ENCODE results near the gene TNFRSF1B. TPM values are rescaled to one million over a fixed set of nuclear protein-coding genes. Genes with fewer than 3 reads are reported as not detected.

The TNFRSF1B gene
- total and polyA plus RNA-seq, 2 experiments from 2014 or later, result 0.91 to 4.1 TPM

GRCh38 chr1:12185918-12186678, 19.3 kb downstream of the TNFRSF1B start:
- ATAC-seq, result no peak
- TF ChIP-seq EZH2 (IDR thresholded peaks at IDR 0.05; ENCODE audit: low read depth, unreplicated experiment) (no peak), CREB1 (CRISPR knock-in tag; IDR thresholded peaks at IDR 0.05; ENCODE audit: low read depth) (no peak), EZH2phosphoT487 (IDR thresholded peaks at IDR 0.05; ENCODE audit: unreplicated experiment) (no peak), CTCF (conservative IDR thresholded peaks at IDR 0.05; ENCODE audit: low read depth in 2 of 2) (no peak), ZNF114 (CRISPR knock-in tag; IDR thresholded peaks at IDR 0.05) (no peak), NANOG (IDR thresholded peaks at IDR 0.05; ENCODE audit: borderline replicate concordance) (no peak), JUNB (IDR thresholded peaks at IDR 0.05; ENCODE audit: unreplicated experiment) (no peak), POLR2AphosphoS5 (IDR thresholded peaks at IDR 0.05; ENCODE audit: low read depth) (no peak), ZNF331 (CRISPR knock-in tag; IDR thresholded peaks at IDR 0.05; ENCODE audit: low read depth) (no peak), STAT1 (IDR thresholded peaks at IDR 0.05; ENCODE audit: unreplicated experiment) (no peak)
- TF ChIP-seq, protein P1, sequence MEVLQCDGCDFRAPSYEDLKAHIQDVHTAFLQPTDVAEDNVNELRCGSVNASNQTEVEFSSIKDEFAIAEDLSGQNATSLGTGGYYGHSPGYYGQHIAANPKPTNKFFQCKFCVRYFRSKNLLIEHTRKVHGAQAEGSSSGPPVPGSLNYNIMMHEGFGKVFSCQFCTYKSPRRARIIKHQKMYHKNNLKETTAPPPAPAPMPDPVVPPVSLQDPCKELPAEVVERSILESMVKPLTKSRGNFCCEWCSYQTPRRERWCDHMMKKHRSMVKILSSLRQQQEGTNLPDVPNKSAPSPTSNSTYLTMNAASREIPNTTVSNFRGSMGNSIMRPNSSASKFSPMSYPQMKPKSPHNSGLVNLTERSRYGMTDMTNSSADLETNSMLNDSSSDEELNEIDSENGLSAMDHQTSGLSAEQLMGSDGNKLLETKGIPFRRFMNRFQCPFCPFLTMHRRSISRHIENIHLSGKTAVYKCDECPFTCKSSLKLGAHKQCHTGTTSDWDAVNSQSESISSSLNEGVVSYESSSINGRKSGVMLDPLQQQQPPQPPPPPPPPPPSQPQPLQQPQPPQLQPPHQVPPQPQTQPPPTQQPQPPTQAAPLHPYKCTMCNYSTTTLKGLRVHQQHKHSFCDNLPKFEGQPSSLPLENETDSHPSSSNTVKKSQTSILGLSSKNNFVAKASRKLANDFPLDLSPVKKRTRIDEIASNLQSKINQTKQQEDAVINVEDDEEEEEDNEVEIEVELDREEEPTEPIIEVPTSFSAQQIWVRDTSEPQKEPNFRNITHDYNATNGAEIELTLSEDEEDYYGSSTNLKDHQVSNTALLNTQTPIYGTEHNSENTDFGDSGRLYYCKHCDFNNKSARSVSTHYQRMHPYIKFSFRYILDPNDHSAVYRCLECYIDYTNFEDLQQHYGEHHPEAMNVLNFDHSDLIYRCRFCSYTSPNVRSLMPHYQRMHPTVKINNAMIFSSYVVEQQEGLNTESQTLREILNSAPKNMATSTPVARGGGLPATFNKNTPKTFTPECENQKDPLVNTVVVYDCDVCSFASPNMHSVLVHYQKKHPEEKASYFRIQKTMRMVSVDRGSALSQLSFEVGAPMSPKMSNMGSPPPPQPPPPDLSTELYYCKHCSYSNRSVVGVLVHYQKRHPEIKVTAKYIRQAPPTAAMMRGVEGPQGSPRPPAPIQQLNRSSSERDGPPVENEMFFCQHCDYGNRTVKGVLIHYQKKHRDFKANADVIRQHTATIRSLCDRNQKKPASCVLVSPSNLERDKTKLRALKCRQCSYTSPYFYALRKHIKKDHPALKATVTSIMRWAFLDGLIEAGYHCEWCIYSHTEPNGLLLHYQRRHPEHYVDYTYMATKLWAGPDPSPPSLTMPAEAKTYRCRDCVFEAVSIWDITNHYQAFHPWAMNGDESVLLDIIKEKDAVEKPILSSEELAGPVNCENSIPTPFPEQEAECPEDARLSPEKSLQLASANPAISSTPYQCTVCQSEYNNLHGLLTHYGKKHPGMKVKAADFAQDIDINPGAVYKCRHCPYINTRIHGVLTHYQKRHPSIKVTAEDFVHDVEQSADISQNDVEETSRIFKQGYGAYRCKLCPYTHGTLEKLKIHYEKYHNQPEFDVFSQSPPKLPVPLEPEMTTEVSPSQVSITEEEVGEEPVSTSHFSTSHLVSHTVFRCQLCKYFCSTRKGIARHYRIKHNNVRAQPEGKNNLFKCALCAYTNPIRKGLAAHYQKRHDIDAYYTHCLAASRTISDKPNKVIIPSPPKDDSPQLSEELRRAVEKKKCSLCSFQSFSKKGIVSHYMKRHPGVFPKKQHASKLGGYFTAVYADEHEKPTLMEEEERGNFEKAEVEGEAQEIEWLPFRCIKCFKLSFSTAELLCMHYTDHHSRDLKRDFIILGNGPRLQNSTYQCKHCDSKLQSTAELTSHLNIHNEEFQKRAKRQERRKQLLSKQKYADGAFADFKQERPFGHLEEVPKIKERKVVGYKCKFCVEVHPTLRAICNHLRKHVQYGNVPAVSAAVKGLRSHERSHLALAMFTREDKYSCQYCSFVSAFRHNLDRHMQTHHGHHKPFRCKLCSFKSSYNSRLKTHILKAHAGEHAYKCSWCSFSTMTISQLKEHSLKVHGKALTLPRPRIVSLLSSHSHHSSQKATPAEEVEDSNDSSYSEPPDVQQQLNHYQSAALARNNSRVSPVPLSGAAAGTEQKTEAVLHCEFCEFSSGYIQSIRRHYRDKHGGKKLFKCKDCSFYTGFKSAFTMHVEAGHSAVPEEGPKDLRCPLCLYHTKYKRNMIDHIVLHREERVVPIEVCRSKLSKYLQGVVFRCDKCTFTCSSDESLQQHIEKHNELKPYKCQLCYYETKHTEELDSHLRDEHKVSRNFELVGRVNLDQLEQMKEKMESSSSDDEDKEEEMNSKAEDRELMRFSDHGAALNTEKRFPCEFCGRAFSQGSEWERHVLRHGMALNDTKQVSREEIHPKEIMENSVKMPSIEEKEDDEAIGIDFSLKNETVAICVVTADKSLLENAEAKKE (CRISPR knock-in tag; IDR thresholded peaks at IDR 0.05), result no peak
- TF ChIP-seq, protein P2, sequence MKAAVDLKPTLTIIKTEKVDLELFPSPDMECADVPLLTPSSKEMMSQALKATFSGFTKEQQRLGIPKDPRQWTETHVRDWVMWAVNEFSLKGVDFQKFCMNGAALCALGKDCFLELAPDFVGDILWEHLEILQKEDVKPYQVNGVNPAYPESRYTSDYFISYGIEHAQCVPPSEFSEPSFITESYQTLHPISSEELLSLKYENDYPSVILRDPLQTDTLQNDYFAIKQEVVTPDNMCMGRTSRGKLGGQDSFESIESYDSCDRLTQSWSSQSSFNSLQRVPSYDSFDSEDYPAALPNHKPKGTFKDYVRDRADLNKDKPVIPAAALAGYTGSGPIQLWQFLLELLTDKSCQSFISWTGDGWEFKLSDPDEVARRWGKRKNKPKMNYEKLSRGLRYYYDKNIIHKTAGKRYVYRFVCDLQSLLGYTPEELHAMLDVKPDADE (IDR thresholded peaks at IDR 0.05), result no peak
- TF ChIP-seq, protein P3, sequence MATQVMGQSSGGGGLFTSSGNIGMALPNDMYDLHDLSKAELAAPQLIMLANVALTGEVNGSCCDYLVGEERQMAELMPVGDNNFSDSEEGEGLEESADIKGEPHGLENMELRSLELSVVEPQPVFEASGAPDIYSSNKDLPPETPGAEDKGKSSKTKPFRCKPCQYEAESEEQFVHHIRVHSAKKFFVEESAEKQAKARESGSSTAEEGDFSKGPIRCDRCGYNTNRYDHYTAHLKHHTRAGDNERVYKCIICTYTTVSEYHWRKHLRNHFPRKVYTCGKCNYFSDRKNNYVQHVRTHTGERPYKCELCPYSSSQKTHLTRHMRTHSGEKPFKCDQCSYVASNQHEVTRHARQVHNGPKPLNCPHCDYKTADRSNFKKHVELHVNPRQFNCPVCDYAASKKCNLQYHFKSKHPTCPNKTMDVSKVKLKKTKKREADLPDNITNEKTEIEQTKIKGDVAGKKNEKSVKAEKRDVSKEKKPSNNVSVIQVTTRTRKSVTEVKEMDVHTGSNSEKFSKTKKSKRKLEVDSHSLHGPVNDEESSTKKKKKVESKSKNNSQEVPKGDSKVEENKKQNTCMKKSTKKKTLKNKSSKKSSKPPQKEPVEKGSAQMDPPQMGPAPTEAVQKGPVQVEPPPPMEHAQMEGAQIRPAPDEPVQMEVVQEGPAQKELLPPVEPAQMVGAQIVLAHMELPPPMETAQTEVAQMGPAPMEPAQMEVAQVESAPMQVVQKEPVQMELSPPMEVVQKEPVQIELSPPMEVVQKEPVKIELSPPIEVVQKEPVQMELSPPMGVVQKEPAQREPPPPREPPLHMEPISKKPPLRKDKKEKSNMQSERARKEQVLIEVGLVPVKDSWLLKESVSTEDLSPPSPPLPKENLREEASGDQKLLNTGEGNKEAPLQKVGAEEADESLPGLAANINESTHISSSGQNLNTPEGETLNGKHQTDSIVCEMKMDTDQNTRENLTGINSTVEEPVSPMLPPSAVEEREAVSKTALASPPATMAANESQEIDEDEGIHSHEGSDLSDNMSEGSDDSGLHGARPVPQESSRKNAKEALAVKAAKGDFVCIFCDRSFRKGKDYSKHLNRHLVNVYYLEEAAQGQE (IDR thresholded peaks at IDR 0.05; ENCODE audit: unreplicated experiment), result no peak
- Mint-ChIP-seq H3K9me3 (peaks cover 15% of the 10 kb centered on the region), H3K27ac (no peak overlapping the region), H3K4me1 (peaks cover 21% of the 10 kb centered on the region), H3K36me3 (ENCODE audit: low read depth) (peaks cover 11% of the 10 kb centered on the region), H3K27me3 (ENCODE audit: insufficient read depth, low read depth, poor library complexity) (peaks cover 12% of the 10 kb centered on the region), H3K4me3 (no peak overlapping the region)
- Histone ChIP-seq H3K27ac (ENCODE audit: low read depth) (no peak overlapping the region), H2AFZ (no peak overlapping the region), H3K79me2 (replicated peaks; ENCODE audit: insufficient read depth) (no peaks in the 10 kb centered on the region), H4K20me1 (replicated peaks; ENCODE audit: insufficient read depth) (no peaks in the 10 kb centered on the region), H3K27me3 (ENCODE audit: insufficient read depth) (no peaks in the 10 kb centered on the region), H3F3A (replicated peaks; ENCODE audit: low read depth) (no peaks in the 10 kb centered on the region), H3K36me3 (ENCODE audit: insufficient read depth) (no peaks in the 10 kb centered on the region), H3K4me1 (ENCODE audit: insufficient read depth) (peaks cover 7% of the 10 kb centered on the region; the same call in 1 of the 2 replicates), H3K4me2 (no peak overlapping the region), H3K4me3 (no peak overlapping the region), H3K9me2 (ENCODE audit: insufficient read depth) (no peaks in the 10 kb centered on the region)
- no peak for DNase-seq (ENCODE audit: low spot score)

Measured in GM23338 (cell line).